K562 (cell line): ENCODE results near the gene ADAT2. TPM values are rescaled to one million over a fixed set of nuclear protein-coding genes. Genes with fewer than 3 reads are reported as not detected.

ENCODE experiments used
- ATAC-seq: fragments of 200-7000 bp; cut with Tn5 transposase; 3 replicates; pipeline ENCODE4 v1.9.1; 2020; ENCODE audit warnings: moderate library complexity
- BruUV-seq: library from RNA; stranded (reverse); fragments of 400-500 nt; replicated peaks from 2 replicates; lab custom pipeline; 2021; lab: Mats Ljungman, UMichigan
- CTCF ChIA-PET: fragments of 300-600 bp; formaldehyde crosslinking; extraction: SDS; loops from one replicate; lab custom pipeline; 2021; ENCODE audit warnings: low intra/inter-chr PET ratio; lab: Yijun Ruan, JAX
- POLR2A ChIA-PET: fragments of 300-600, 350-650 bp; sonication (Branson Sonifier 250); formaldehyde crosslinking; extraction: SDS; loops from one replicate; lab custom pipeline; 2021; ENCODE audit warnings: antibody characterized with exemption, inconsistent platforms; lab: Yijun Ruan, JAX
- DNase-seq, 4 experiments: peaks; one replicate each; pipeline versions ENCODE4 v3.0.0 to v3.0.0-alpha.2; 2011 to 2018; ENCODE audit warnings: low spot score in 3 of 4, mixed read lengths in 3 of 4; ENCODE audit errors: extremely low read depth in 1 of 4
- FAIRE-seq: peaks from 2 replicates; lab custom pipeline; 2011; peaks lifted over from hg19 to GRCh38; lab: Jason Lieb, UNC
- H2AFZ ChIP-seq: 2 replicates; pipeline ENCODE4 v1.6.0; 2011; ENCODE audit warnings: low read depth, low read length, control low read depth, inconsistent platforms
- H3K27ac ChIP-seq: fragments of 200-600 bp; 3 replicates; pipeline ENCODE4 v1.8.0; 2011; ENCODE audit warnings: low read depth, mild to moderate bottlenecking, control low read depth, inconsistent platforms, low read length, moderate library complexity, mixed read lengths; ENCODE audit errors: extremely low read depth
- H3K27me3 ChIP-seq, 2 experiments: fragments of 300-600 bp in 1 of 2; 2 replicates in 1 of 2; 3 replicates in 1 of 2; pipeline versions ENCODE4 v1.6.0 to v1.8.0; 2011; ENCODE audit warnings: inconsistent platforms in 2 of 2, low read length in 2 of 2, mild to moderate bottlenecking in 1 of 2, mixed read lengths in 1 of 2, moderate library complexity in 1 of 2; ENCODE audit not compliant: control insufficient read depth in 2 of 2, insufficient read depth in 2 of 2
- H3K36me3 ChIP-seq: fragments of 300-600 bp; 3 replicates; pipeline ENCODE4 v1.8.0; 2011; ENCODE audit warnings: mild to moderate bottlenecking, low read length, inconsistent platforms; ENCODE audit not compliant: control insufficient read depth, insufficient read depth
- H3K4me1 ChIP-seq, 2 experiments: fragments of 200-600 bp in 1 of 2; replicated peaks in 1 of 2; 2 replicates in 1 of 2; 3 replicates in 1 of 2; pipeline versions ENCODE4 v1.5.1 to v1.8.0; 2011; ENCODE audit warnings: inconsistent platforms in 2 of 2, low read length in 2 of 2, mild to moderate bottlenecking in 1 of 2, mixed read lengths in 1 of 2, moderate library complexity in 1 of 2; ENCODE audit not compliant: control insufficient read depth in 2 of 2, insufficient read depth in 2 of 2
- H3K4me2 ChIP-seq: 2 replicates; pipeline ENCODE4 v1.6.1; 2011; ENCODE audit warnings: low read length, control low read depth, inconsistent platforms, mixed read lengths; ENCODE audit not compliant: insufficient read depth
- H3K4me3 ChIP-seq: fragments of 200-600 bp; sonication (generic), shearing (Covaris generic); 2 replicates; pipeline ENCODE4 v1.5.1; 2016; ENCODE audit warnings: control low read depth, inconsistent platforms
- H3K79me2 ChIP-seq: fragments of 200-600 bp; 3 replicates; pipeline ENCODE4 v1.8.0; 2011; ENCODE audit warnings: low read length, inconsistent platforms; ENCODE audit not compliant: control insufficient read depth, insufficient read depth
- H3K9ac ChIP-seq, 2 experiments: 2 replicates each; pipeline versions ENCODE4 v1.6.0 to v1.6.1; 2011; ENCODE audit warnings: low read depth in 2 of 2, low read length in 2 of 2, control low read depth in 1 of 2, inconsistent platforms in 1 of 2, mild to moderate bottlenecking in 1 of 2, mixed read lengths in 1 of 2; ENCODE audit not compliant: insufficient read depth in 1 of 2
- H3K9me1 ChIP-seq: one replicate; pipeline ENCODE4 v1.6.0; 2011; ENCODE audit warnings: inconsistent platforms, mild to moderate bottlenecking, low read length, moderate library complexity; ENCODE audit not compliant: control insufficient read depth, insufficient read depth
- H3K9me3 ChIP-seq: replicated peaks from 2 replicates; pipeline ENCODE4 v1.5.1; 2011; ENCODE audit warnings: low read depth, low read length, inconsistent platforms; ENCODE audit not compliant: control insufficient read depth, insufficient read depth
- H4K20me1 ChIP-seq: replicated peaks from 2 replicates; pipeline ENCODE4 v1.6.1; 2011; ENCODE audit warnings: low read length, inconsistent platforms, mixed read lengths; ENCODE audit not compliant: control insufficient read depth, insufficient read depth
- HDAC6 ChIP-seq: IDR thresholded peaks from 2 replicates; pipeline ENCODE4 v1.6.1; 2012; ENCODE audit warnings: low read depth, mild to moderate bottlenecking, control low read depth, inconsistent platforms, low read length, moderate library complexity
- JUNB ChIP-seq: fragments of 450-650 bp; formaldehyde crosslinking; conservative IDR thresholded peaks from 2 replicates; pipeline ENCODE4 v1.4.0; 2020; ENCODE audit warnings: mild to moderate bottlenecking
- NFE2L1 ChIP-seq: fragments of 450-650 bp; IDR thresholded peaks from 2 replicates; pipeline ENCODE4 v1.6.1; 2016; ENCODE audit warnings: missing genetic modification characterization, low read depth, mild to moderate bottlenecking, missing compliant biosample characterization, moderate library complexity, borderline replicate concordance
- OTX1 ChIP-seq: fragments of 450-650 bp; formaldehyde crosslinking; IDR thresholded peaks from 2 replicates; pipeline ENCODE4 v1.4.0; 2022; ENCODE audit warnings: mild to moderate bottlenecking
- PHTF2 ChIP-seq: fragments of 250-450 bp; sonication (Bioruptor Pico); IDR thresholded peaks from 2 replicates; pipeline ENCODE4 v1.5.0; 2021; ENCODE audit warnings: mild to moderate bottlenecking
- PRPF4 ChIP-seq: fragments of 200-400 bp; formaldehyde crosslinking; IDR thresholded peaks from one replicate; pipeline ENCODE4 v1.6.1; 2017; ENCODE audit warnings: low read length, low read depth, mild to moderate bottlenecking; ENCODE audit not compliant: insufficient read depth, poor library complexity, severe bottlenecking
- PTTG1 ChIP-seq: fragments of 450-650 bp; IDR thresholded peaks from 2 replicates; pipeline ENCODE4 v1.6.1; 2016; ENCODE audit warnings: low read depth, mild to moderate bottlenecking, missing genetic modification characterization, missing compliant biosample characterization
- SMAD3 ChIP-seq: fragments of 450-650 bp; formaldehyde crosslinking; conservative IDR thresholded peaks from 2 replicates; pipeline ENCODE4 v1.4.0; 2020; ENCODE audit warnings: mild to moderate bottlenecking
- TAF9B ChIP-seq: fragments of 450-650 bp; IDR thresholded peaks from 2 replicates; pipeline ENCODE4 v1.6.1; 2018; ENCODE audit warnings: mild to moderate bottlenecking; ENCODE audit not compliant: partially characterized antibody
- ZKSCAN8 ChIP-seq: fragments of 200-800 bp; sonication (Bioruptor generic); IDR thresholded peaks from 2 replicates; pipeline ENCODE4 v1.6.1; 2016; ENCODE audit warnings: missing genetic modification characterization, missing compliant biosample characterization
- ZNF133 ChIP-seq: fragments of 250-450 bp; sonication (Bioruptor Pico); IDR thresholded peaks from 2 replicates; pipeline ENCODE4 v1.4.0; 2020; ENCODE audit warnings: mild to moderate bottlenecking
- ZNF24 ChIP-seq: fragments of 450-650 bp; IDR thresholded peaks from 2 replicates; pipeline ENCODE4 v1.6.1; 2016
- ZNF445 ChIP-seq: fragments of 250-450 bp; sonication (Bioruptor Pico); IDR thresholded peaks from 2 replicates; pipeline ENCODE4 v1.4.0; 2020; ENCODE audit warnings: low read depth, mild to moderate bottlenecking, moderate library complexity
- ZNF780A ChIP-seq: fragments of 250-450 bp; sonication (Bioruptor Pico); IDR thresholded peaks from 2 replicates; pipeline ENCODE4 v1.5.0; 2021; ENCODE audit warnings: mild to moderate bottlenecking
- WGBS: fragments of 100-300 bp; shearing (Covaris generic); methylation state at CpG from one replicate; pipeline ENCODE4 v1.1.6; 2016; ENCODE audit warnings: low coverage, mixed read lengths; ENCODE audit not compliant: insufficient coverage; ENCODE audit errors: missing lambda C conversion rate; 5-methylcytosine and 5-hydroxymethylcytosine counted together
- in situ Hi-C: fragments of 300-500 bp; cut with MboI; formaldehyde crosslinking; loops from 4 replicates; pipeline ENCODE4 v1.15.0; 2018; ENCODE audit warnings: inconsistent platforms, mixed read lengths
- intact Hi-C: fragments of 100-400 bp; cut with micrococcal nuclease; formaldehyde crosslinking; loops from 2 replicates; pipeline ENCODE4 v1.14.2; 2022
- polyA plus RNA-seq, 8 experiments: library from polyadenylated mRNA; depleted of rRNA in 4 of 8; stranded (reverse) in 5 of 8; unstranded in 3 of 8; fragments of >200 nt; fragmentation: Nextera tagmentation in 2 of 8; fragmentation: Illumina TruSeq in 1 of 8; extraction: Ambion mirVana in 2 of 8; extraction: Trizol in 1 of 8; gene quantifications; 2 replicates each; pipeline versions ENCODE4 v1.2.1 to v1.2.3, GENCODE V29; 2011 to 2014; ENCODE audit warnings: inconsistent platforms in 1 of 8, missing spikeins in 1 of 8
- total RNA-seq, 7 experiments: library from RNA; depleted of rRNA in 6 of 7; stranded (reverse); fragments of >200 nt in 6 of 7; fragmentation: Illumina TruSeq in 2 of 7; extraction: Trizol in 2 of 7; gene quantifications; 2 replicates each; pipeline versions ENCODE4 v1.2.1 to v1.2.3, GENCODE V29; 2011 to 2021; ENCODE audit warnings: low replicate concordance in 1 of 7

Gene ADAT2
- total and polyA plus RNA-seq, 9 of the 15 experiments (the other 6 are each of a cell fraction or from before 2014, with no cell fraction given) = 13.0 to 62.5 (median 31.7) TPM

GRCh38 chr6:143375022-143375585 lies 75.4 kb downstream of the ADAT2 start:
- 0% methylated on average over 5 of the region's 5 CpGs for WGBS
- TF ChIP-seq ZNF780A (no peak), HDAC6 (no peak), TAF9B (no peak), SMAD3 (CRISPR knock-in tag) (no peak), ZKSCAN8 (CRISPR knock-in tag) (no peak), JUNB (no peak), ZNF24 (no peak), PHTF2 (CRISPR knock-in tag) (no peak), ZNF133 (CRISPR knock-in tag) (no peak), PRPF4 (no peak), NFE2L1 (tag) (no peak), PTTG1 (tag) (no peak), OTX1 (CRISPR knock-in tag) (no peak), ZNF445 (no peak)
- intact Hi-C loops = no loop called here
- FAIRE-seq = no peak
- Histone ChIP-seq H3K27me3 (peaks cover 0 to 9% of the 10 kb centered on the region in 2 experiments; a peak in 2 of 5 replicates), H4K20me1 (no peaks in the 10 kb centered on the region), H3K36me3 (no peaks in the 10 kb centered on the region), H3K4me1 (no peaks in the 10 kb centered on the region), H3K27ac (no peak overlapping the region), H3K9me3 (no peaks in the 10 kb centered on the region), H2AFZ (no peak overlapping the region), H3K9ac (no peak overlapping the region), H3K4me2 (no peak overlapping the region), H3K79me2 (no peaks in the 10 kb centered on the region), H3K4me3 (no peak overlapping the region), H3K9me1 (no peaks in the 10 kb centered on the region)
- ChIA-PET POLR2A (interaction anchor here (1.0 kb wide), 1 partner anchor 18 kb away, joined by 3 read pairs; no protein-coding TSS in a partner anchor), CTCF (no interaction called here)
- in situ Hi-C loops = no loop called here
- DNase-seq = no peak
- no peak for ATAC-seq
- no TSS peak for BruUV-seq
